Gastroesophageal sphincter (tissue), 4 donors: ENCODE results near the gene SUN1. TPM values are rescaled to one million over a fixed set of nuclear protein-coding genes. Genes with fewer than 3 reads are reported as not detected.

Experiments
- ATAC-seq: fragments of 150-250 bp; one replicate; pipeline ENCODE4 v1.9.1; 2016; ENCODE audit warnings: mild to moderate bottlenecking, moderate library complexity
- H3K27ac ChIP-seq, 4 donors: fragments of 200-600 bp; sonication (generic) in 3 of 4; 1 replicate in 3 of 4; 2 replicates in 1 of 4; pipeline ENCODE4 v1.5.1; 2016 to 2019
- H3K27me3 ChIP-seq: fragments of 200-600 bp; sonication (generic); one replicate; pipeline ENCODE4 v1.5.1; 2019
- H3K36me3 ChIP-seq, 2 donors: fragments of 200-600 bp; sonication (generic); one replicate each; pipeline ENCODE4 v1.5.1; 2019; ENCODE audit warnings: control low read depth in 1 of 2
- H3K4me1 ChIP-seq, 3 donors: fragments of 200-600 bp; sonication (generic); 1 replicate in 2 of 3; 2 replicates in 1 of 3; pipeline ENCODE4 v1.5.1; 2016 to 2019; ENCODE audit warnings: control low read depth in 2 of 3
- H3K4me3 ChIP-seq, 2 donors: fragments of 200-600 bp; sonication (generic); one replicate each; pipeline ENCODE4 v1.5.1; 2019; ENCODE audit warnings: mild to moderate bottlenecking in 1 of 2, moderate library complexity in 1 of 2
- H3K9me3 ChIP-seq, 3 donors: fragments of 200-600 bp; sonication (generic); one replicate each; pipeline ENCODE4 v1.5.1; 2017 to 2019; ENCODE audit warnings: control low read depth in 2 of 3
- CTCF ChIP-seq, 4 experiments: fragments of 200-600 bp in 2 of 4; fragments of 450-650 bp in 2 of 4; sonication (generic) in 1 of 4; IDR thresholded peaks; one replicate each; pipeline ENCODE4 v1.5.1; 2017 to 2019; ENCODE audit warnings: antibody characterized with exemption in 4 of 4, mild to moderate bottlenecking in 2 of 4, moderate library complexity in 2 of 4
- EP300 ChIP-seq: sonication (generic); formaldehyde crosslinking; IDR thresholded peaks from one replicate; pipeline ENCODE4 v1.6.1; 2017; ENCODE audit warnings: antibody characterized with exemption, mild to moderate bottlenecking
- POLR2A ChIP-seq, 2 donors: fragments of 450-650 bp; IDR thresholded peaks; one replicate each; pipeline ENCODE4 v1.6.1; 2017; ENCODE audit warnings: antibody characterized with exemption in 2 of 2, mild to moderate bottlenecking in 2 of 2, moderate library complexity in 1 of 2
- POLR2AphosphoS5 ChIP-seq: sonication (generic); formaldehyde crosslinking; IDR thresholded peaks from one replicate; pipeline ENCODE4 v1.6.1; 2017; ENCODE audit warnings: antibody characterized with exemption
- WGBS, 2 donors: methylation state at CpG; one replicate each; pipeline ENCODE4 v1.1.5; 2018; ENCODE audit warnings: low coverage in 1 of 2; 5-methylcytosine and 5-hydroxymethylcytosine counted together
- total RNA-seq, 4 donors: library from RNA; depleted of rRNA; stranded (reverse); fragments of >200 nt; gene quantifications; one replicate each; pipeline ENCODE4 v1.1.0, GENCODE V29; 2016

Gene SUN1, protein sequence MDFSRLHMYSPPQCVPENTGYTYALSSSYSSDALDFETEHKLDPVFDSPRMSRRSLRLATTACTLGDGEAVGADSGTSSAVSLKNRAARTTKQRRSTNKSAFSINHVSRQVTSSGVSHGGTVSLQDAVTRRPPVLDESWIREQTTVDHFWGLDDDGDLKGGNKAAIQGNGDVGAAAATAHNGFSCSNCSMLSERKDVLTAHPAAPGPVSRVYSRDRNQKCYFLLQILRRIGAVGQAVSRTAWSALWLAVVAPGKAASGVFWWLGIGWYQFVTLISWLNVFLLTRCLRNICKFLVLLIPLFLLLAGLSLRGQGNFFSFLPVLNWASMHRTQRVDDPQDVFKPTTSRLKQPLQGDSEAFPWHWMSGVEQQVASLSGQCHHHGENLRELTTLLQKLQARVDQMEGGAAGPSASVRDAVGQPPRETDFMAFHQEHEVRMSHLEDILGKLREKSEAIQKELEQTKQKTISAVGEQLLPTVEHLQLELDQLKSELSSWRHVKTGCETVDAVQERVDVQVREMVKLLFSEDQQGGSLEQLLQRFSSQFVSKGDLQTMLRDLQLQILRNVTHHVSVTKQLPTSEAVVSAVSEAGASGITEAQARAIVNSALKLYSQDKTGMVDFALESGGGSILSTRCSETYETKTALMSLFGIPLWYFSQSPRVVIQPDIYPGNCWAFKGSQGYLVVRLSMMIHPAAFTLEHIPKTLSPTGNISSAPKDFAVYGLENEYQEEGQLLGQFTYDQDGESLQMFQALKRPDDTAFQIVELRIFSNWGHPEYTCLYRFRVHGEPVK
- total RNA-seq = 100 to 1,000 TPM; 151 to 261 (median 231) TPM

DNA sequence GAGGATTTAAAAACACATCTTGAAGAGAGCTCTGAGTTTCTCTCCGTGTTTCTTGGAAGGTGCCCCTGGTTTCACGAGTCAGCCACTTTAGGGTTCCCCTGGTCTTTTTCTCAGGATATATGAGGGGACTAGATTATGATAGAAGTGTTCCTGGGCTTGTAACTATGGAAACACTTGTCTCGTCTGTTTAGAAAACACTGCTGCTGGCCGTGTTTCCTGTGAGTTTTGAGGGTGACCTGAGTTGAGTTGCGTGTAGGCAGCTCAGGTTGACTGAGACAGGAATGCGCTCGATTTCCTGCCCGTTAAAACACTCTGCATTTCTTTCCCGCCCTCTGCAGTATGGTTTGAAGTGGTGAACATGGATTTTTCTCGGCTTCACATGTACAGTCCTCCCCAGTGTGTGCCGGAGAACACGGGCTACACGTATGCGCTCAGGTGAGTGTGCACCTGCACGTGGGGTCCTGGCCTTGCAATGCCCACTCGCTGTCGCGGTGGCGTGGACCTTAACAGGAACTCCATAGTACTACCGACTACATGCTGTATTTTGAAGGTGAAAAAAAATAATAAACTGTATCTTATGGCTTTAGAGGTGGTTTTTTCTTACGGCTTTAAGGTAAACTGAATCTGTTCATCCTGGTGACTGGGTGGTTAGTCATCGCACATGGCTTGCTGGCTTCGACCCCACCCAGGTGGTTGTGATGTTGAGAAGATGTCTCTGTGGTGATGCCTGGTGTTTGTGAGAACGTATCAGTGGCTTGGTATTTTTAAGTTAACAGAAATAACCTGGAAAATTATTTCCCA is at the start of gene SUN1:
Gene SUN1, plus strand, starts transcription at position 310 of the 801 bp plus-strand sequence. Its CDS starts 49 bp downstream, at position 359.
- ATAC-seq = peak; percentile 44
- Histone ChIP-seq H3K36me3 (peaks cover 0 to 6% of the 10 kb centered on the region in 2 donors), H3K27ac (peak within 1 kb of the TSS; percentile 90 to 96 (median 92)), H3K27me3 (no peaks in the 10 kb centered on the region), H3K9me3 (no peaks in the 10 kb centered on the region), H3K4me3 (peak within 1 kb of the TSS; percentile 4 to 28), H3K4me1 (peaks cover 11 to 100% (median 65%) of the 10 kb centered on the region in 3 donors)
- no peak for TF ChIP-seq EP300
- peak in 1 of 4 experiments; percentile 15 for TF ChIP-seq CTCF (IDR thresholded peaks at IDR 0.05)
- no peak for TF ChIP-seq POLR2A (IDR thresholded peaks at IDR 0.05)
- TF ChIP-seq POLR2AphosphoS5 = peak; percentile 13
- 27 to 32% methylated on average over 19 to 23 of the region's 24 CpGs for WGBS, 2 donors

DNA sequence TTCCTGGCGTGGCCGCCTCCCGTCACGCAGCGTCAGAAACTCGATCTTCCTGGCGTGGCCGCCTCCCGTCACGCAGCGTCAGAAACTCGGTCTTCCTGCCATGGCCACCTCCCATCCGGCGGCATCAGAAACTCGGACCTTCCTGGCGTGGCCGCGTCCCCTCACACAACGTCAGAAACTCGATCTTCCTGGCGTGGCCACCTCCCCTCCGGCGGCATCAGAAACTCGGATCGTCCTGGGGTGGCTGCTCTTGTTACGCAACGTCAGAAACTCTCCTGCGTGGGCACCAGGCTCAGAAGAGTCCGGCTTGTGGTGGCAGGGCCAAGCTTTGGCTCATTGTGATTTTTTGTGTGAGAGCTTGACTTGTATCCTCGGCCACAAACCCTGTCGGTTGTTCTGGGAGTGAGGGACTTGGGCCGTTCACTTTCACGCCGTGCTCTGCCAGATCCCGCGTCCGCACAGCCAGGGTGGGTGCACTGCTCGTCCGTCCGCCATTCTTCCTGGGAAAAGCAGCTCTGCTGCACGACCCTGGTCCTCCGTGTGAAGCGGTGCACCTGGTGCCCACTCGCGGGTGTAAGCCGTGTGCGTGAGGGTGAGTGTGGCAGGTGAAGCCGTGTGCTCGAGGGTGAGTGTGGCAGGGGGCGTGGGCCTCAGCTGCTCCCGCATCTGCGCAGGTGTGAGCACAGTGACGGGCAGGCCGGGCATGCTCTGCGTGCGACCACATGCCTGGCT is 49.4 kb upstream of the SUN1 start:
- Histone ChIP-seq H3K4me3 (no peak overlapping the region), H3K36me3 (peaks cover 0 to 68% of the 10 kb centered on the region in 2 donors), H3K27ac (peak overlapping the region in 1 of 4 donors; percentile 20), H3K4me1 (peaks cover 0 to 54% (median 3%) of the 10 kb centered on the region in 3 donors), H3K27me3 (no peaks in the 10 kb centered on the region), H3K9me3 (no peaks in the 10 kb centered on the region)
- ATAC-seq = no peak
- TF ChIP-seq POLR2AphosphoS5 = no peak
- TF ChIP-seq POLR2A (IDR thresholded peaks at IDR 0.05) = no peak
- TF ChIP-seq EP300 = no peak
- TF ChIP-seq CTCF (IDR thresholded peaks at IDR 0.05) = no peak
- 80 to 98% methylated on average over 7 to 11 of the region's 56 CpGs for WGBS, 2 donors

DNA sequence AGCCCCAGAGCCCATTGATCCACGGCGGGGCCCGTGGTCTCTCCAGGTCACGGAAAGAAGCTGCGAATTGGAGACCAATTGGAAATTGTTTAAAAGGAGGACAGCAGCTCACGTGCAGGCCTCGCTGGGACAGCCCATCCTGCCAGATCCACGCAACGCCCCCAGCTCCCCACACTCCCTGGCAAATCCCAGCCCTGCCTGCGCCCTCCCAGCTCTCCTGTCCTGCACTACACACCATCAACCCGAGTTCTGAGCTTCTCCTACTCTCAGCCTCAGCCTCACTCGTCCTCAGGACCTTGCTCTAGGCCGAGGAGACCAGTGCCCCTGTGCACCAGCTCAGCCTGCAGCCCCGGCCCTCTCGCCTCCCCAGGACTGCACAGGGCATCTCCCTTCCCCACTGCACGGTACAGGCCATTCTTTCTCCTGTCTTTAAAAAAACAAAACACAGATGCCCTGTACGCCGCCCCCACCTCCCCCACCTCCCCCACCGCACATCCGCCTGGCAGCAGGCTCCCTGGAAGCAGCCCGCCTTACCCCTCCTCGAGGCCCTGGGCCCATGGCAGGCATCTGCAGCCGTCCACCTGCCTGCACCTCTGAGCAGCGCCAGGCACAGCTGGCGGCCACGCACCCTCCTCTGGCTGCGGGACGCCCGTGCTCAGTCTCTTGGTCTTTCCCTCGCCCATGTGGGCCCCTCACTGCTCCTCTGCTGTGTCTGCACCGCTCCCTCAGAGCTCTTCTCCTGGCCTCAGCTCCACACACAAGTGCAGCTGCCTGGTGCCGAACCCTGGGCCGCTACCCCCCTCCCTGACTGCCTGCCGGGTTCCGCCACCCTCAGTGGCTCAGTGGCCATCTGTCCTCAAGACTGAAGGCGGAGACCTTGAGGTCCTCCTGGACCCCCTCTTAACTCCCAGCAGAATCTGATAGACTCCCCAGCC is 48.5 kb upstream of the SUN1 start:
- Histone ChIP-seq H3K9me3 (no peaks in the 10 kb centered on the region), H3K4me1 (peaks cover 0 to 51% (median 3%) of the 10 kb centered on the region in 3 donors), H3K36me3 (peaks cover 0 to 63% of the 10 kb centered on the region in 2 donors), H3K27ac (peak overlapping the region in 1 of 4 donors; percentile 20), H3K4me3 (no peak overlapping the region), H3K27me3 (no peaks in the 10 kb centered on the region)
- no peak for TF ChIP-seq CTCF (IDR thresholded peaks at IDR 0.05)
- TF ChIP-seq POLR2AphosphoS5 = no peak
- 86 to 100% methylated on average over 3 to 13 of the region's 36 CpGs for WGBS, 2 donors
- no peak for ATAC-seq

- Histone ChIP-seq H3K27ac (no peak overlapping the region), H3K36me3 (peaks cover 0 to 54% of the 10 kb centered on the region in 2 donors), H3K4me1 (peaks cover 0 to 39% (median 0%) of the 10 kb centered on the region in 3 donors), H3K9me3 (no peaks in the 10 kb centered on the region), H3K4me3 (no peak overlapping the region), H3K27me3 (no peaks in the 10 kb centered on the region)
- no peak for ATAC-seq
- WGBS, 2 donors = 87 to 93% methylated on average over 19 of the region's 21 CpGs
- no peak for TF ChIP-seq POLR2AphosphoS5
- no peak for TF ChIP-seq POLR2A (IDR thresholded peaks at IDR 0.05)
- TF ChIP-seq CTCF (IDR thresholded peaks at IDR 0.05) = no peak
- TF ChIP-seq EP300 = no peak
Observed at GRCh38 chr7:784971-785370, 47.3 kb upstream of the SUN1 start.
